ENCODE data around the gene SPPL3.
"Not testable (repeated sequence)": the region's sequence is repeated elsewhere in the genome, so short reads cannot be mapped to it uniquely, and the experiment has no call there.

The SPPL3 gene

DNA sequence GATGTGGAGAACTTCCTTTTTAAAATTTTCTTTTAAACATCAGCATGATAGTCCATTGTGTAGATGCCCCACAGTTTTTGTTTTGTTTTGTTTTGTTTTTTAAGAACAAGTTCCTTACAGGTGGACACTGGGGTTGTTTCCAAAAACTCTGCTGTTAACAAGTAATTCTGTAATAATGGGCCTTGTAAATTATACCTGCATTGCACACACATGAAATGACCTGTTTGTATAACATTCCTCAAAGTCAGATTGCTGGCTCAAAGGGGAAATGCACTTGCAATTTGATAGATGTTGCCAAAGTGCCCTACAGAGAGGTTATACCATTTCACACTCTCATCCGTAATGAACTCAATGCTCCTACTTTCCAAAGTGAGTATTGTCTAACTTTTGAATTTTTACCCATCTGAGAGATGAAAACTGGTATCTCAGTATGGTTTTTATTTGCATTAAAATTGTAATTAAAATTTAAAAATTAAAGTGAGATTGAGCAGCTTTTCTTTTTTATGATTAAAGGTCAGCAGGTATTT is 89.2 kb downstream of the SPPL3 start:
- no peak for DNase-seq

- DNase-seq: no peak
Observed at GRCh38 chr12:120814203-120814902, 89.8 kb downstream of the SPPL3 start.

DNA sequence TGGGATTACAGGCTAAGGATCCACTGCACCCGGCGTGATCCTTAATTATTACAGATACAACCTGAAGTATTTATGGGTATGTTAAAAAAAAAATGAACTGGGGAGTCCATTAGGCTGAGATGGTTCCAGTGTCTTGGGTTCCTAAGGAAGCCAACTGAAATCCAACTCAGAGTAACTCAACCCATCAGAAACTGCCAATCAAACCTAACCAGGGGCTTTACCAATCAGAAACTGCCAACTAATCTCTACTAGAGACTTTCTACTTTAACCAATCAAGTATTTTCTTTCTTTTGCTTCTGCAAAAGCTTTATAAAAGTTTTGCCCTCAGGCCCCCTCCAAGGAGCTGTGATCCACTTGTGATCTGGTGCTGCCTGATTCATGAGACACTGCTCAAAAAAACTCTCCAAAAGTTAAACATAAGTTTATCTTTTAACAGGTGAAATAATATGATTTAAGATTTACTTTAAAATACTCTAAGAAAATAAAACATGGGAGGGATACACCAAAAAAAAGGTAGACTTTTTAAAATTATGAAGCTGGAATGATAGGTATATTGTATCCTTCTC is 90.5 kb downstream of the SPPL3 start:
- DNase-seq: no peak

GRCh38 chr12:120810021-120810420 is 94.1 kb downstream of the SPPL3 start:
- no peak for DNase-seq

GRCh38 chr12:120804428-120804827 is 99.7 kb downstream of the SPPL3 start:
- DNase-seq: no peak

- no peak for DNase-seq
Observed at GRCh38 chr12:120801146-120801545, 103.0 kb downstream of the SPPL3 start.

DNA sequence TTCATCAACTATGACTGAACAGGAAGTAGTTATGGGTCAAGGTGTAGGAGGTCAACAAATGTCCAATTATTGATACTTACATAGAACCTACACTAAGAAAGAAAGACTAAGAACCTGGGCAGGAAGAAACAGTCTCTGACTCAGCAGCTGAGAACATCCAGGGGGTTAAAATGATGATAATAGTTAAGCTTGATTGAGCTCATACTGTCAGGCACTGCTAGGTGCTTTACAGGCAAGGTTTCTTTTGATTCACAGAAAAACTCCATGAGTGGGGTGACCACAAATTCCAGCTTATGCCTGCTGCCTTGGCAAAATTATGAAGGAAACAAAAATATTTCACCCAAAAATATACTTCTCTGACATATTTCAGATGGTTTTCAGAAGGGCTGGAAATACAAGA is 103.5 kb downstream of the SPPL3 start:
- DNase-seq: no peak

GRCh38 chr12:120799243-120800045 is 104.7 kb downstream of the SPPL3 start:
- no peak for DNase-seq

DNA sequence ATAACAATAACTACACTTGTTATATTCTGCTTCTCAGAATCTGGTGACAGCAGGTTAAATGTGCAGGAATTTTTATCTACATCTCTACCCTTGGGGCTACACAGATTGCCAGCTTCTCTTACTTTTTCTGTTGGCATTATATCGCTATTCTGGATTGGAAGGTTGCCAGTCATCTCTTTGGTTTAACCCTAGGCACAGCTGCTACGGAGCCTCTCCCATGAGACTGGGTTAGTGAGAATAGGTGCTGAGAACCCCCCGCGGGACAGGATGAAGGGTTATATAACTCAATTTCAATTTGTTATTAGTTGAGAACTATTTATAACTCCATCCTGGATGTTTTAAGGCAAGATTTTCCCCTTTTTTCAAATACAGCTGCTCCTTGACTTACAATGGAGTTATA is 105.5 kb downstream of the SPPL3 start:
- no peak for DNase-seq

DNA sequence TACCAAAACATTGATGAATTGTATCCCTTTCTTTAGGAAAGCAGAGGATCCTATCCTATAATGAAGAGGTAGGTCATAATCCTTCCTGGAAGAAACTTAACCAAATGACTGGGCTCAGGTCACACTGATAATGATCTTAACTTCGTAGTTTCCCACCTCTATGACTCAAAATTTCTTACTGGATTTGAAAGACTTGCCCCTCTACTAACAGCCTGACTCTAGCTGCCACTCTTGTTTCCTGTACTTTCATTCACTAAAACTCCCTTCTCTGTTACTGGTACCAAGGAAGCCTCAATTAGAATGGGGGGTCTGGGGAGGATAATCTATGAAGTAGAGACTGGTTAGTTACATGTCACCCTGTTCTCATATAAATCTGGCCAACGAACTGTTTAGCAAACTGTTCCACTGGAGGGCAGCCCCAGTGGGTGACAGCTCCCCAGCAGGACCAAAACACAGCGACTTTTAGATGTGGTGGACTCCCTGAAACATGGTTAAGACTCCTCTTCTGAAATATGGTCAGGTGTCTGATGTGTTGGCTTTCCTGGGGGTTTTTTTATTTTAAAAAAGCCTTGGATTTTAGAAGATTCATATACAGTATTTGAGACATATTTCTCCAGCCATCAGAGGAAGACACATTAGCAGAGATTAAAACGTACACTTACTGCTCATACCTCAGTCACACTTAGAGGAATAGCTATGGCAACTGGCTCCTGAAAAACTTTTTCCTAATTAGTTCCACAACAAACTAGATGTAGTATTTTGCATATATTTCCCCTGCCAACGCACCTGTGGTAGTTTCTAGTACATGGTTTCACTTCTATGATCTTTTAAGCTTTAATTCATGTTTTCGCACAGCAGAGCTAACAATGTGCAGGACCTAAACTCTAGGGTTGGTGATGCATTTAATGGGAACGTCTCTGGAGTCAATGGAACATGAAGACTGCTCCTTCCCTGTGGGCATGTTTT is 106.2 kb downstream of the SPPL3 start:
- no peak for DNase-seq

- DNase-seq: no peak
Observed at GRCh38 chr12:120795441-120796178, 108.5 kb downstream of the SPPL3 start.

- no peak for DNase-seq
Observed at GRCh38 chr12:120793357-120793756, 110.8 kb downstream of the SPPL3 start.

- DNase-seq: not testable (repeated sequence)
Observed at GRCh38 chr12:120792456-120792855, 111.7 kb downstream of the SPPL3 start.

DNA sequence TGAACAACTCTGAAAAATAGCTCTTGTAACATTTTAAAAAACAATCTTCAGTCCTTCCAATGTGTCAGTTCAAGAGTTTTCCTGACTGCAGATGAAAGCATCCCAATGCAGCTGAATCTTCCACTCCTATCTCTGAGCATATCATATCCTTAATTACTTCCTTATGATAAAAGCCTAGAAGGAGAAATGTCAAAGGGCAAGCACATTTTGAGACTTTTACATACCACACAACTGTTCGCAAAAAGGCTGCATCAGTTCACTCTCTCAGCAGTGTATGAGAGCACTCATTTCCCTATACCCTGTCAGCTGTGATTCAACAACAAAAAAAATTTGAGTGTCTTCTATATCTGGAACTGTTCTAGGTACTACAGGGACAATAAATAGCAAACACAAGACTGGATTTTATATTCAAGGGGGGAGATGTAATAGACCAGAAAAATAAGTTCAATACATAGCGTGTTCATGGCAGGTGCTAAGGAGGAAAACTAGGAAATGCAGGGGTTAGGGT is 112.4 kb downstream of the SPPL3 start:
- no peak for DNase-seq

DNA sequence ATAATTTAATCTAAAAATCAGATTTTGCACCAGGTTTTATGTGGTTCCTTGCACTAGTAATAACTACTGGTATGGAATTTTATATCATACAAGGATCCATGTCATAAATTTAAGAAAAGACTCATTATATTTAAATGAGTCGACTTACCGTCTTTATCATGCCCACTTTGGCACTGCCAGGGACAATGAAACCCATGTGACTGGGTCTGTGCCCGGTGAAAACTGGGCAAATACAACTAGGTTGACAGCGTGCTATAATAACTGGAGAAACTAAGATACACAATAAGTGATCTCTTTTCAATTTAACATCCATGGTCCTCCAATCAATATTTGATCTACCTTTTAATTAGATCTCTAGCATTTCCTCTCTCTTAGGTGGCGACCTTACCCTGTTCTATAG is 114.0 kb downstream of the SPPL3 start:
- DNase-seq: no peak

- DNase-seq: no peak
Observed at GRCh38 chr12:120787889-120788288, 116.3 kb downstream of the SPPL3 start.

DNA sequence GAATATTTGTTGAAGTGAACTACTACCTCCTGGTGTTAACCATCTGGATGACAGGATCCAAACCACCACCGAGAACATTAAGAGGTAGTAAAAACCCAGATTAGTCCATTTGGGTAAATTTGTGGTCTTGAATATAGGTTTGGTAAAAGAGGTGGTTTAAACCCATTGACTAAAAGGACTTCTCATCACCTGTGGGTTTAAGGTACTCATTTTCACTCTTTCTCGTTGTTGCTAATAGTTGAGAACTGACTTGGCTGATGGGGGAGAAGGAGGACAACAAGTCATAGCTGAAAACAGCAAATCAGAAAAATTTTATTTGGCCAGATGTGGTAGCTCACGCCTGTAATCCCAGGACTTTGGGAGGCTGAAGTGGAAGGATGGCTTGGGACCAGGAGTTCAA is 119.4 kb downstream of the SPPL3 start:
- no peak for DNase-seq

DNA sequence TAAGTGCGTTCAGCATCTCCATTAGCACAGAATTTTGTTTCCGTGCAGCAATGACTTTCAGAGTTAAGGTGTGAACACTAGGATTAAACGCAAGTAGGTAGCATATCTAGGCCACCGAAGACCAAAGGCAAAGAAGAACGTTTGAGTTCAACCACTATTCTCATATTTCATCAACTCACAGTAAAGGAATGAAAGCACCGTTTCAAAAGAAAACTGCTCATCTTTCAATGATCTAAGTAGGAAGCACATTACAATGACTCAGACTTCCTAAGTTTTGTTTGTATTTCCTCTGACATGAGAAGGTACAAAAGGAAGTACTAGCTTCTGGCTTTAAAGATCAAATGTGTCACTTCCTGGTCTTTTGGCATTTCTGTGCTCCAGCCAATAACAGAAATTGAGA is 121.0 kb downstream of the SPPL3 start:
- DNase-seq: no peak

DNA sequence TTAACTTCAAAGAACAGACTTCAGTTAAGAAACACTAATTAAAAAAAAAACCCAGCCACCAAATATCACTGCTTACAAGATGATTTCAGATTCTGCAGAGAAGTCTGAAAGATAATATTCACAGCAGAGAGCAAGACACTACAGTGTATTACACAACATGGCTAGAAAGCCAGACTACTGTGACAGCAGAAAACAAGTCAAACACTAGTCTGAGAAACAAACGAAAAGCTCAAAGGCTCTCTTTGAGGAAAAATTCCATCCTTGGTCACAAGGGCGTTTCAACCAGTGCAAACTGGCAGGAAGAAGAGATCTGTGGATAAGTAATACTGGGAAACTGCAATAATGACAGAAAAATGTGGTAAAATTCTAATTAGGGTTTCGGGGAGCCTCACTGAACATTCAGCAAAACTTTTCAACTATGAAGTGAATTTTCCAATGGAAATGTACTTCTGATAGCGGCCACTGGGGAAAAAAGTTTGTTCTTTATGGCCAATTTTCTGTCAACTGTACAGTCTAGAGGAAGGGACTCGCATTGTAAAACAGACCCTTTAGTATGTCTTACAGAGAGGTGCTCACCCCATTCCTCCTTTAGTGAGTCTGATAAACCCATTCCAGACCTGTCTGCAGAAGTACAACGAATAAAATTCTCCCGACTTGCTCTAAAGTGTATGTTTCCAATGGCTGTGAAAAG is 128.2 kb downstream of the SPPL3 start:
- no peak for DNase-seq

GRCh38 chr12:120774169-120774916 is 129.8 kb downstream of the SPPL3 start:
- no peak for DNase-seq

Data from cerebellar nuclear complex (tissue), 1 donor.